BLaER1 (cell line): Measurements from ENCODE around the gene EXOSC10.
"Not testable (repeated sequence)": the region's sequence is repeated elsewhere in the genome, so short reads cannot be mapped to it uniquely, and the experiment has no call there.

Experiments
- H3K27ac ChIP-seq: shearing (Covaris generic); formaldehyde crosslinking; 2 replicates; pipeline ENCODE4 v1.8.1; 2022
- H3K27me3 ChIP-seq: shearing (Covaris generic); formaldehyde crosslinking; 2 replicates; pipeline ENCODE4 v1.8.1; 2022
- H3K36me3 ChIP-seq: shearing (Covaris generic); formaldehyde crosslinking; 2 replicates; pipeline ENCODE4 v1.8.1; 2022
- H3K4me1 ChIP-seq: shearing (Covaris generic); formaldehyde crosslinking; 2 replicates; pipeline ENCODE4 v1.8.1; 2022
- H3K4me2 ChIP-seq: shearing (Covaris generic); formaldehyde crosslinking; 2 replicates; pipeline ENCODE4 v1.8.1; 2022
- H3K4me3 ChIP-seq: shearing (Covaris generic); formaldehyde crosslinking; 2 replicates; pipeline ENCODE4 v1.8.1; 2022
- H3K9ac ChIP-seq: shearing (Covaris generic); formaldehyde crosslinking; 2 replicates; pipeline ENCODE4 v1.8.1; 2022
- H3K9me3 ChIP-seq: shearing (Covaris generic); formaldehyde crosslinking; 2 replicates; pipeline ENCODE4 v1.8.1; 2022
- H4K20me1 ChIP-seq: shearing (Covaris generic); formaldehyde crosslinking; 2 replicates; pipeline ENCODE4 v1.8.1; 2022
- Cebpa-rat ChIP-seq: shearing (Covaris generic); IDR thresholded peaks from 2 replicates; pipeline ENCODE4 v1.8.1; 2022

Gene EXOSC10

DNA sequence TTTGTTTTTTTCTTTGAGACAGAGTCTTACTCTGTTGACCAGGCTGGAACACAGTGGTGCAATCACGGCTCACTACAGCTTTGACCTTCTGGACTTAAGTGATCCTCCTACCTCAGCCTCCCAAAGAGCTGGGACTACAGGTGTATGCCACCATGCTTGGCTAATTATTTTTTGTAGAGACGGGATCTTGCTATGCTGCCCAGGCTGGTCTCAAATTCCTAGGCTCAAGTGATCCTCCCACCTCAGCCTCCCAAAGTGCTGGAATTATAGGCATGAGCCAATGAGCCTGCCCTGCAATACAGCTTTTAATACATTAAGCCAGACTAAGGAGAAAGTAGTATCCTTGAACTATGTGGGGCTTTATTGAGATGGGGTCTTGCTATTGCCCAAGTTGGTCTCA lies 16.6 kb upstream of the EXOSC10 start:
- no peaks in the 10 kb centered on the region; the same call in 1 of the 2 replicates for H4K20me1 ChIP-seq
- no peak overlapping the region for H3K4me3 ChIP-seq
- H3K4me2 ChIP-seq, result no peak overlapping the region
- TF ChIP-seq Cebpa-rat, result no peak
- H3K9ac ChIP-seq, result no peak overlapping the region
- no peaks in the 10 kb centered on the region for H3K9me3 ChIP-seq
- H3K36me3 ChIP-seq, result peaks cover 96% of the 10 kb centered on the region
- H3K4me1 ChIP-seq, result no peaks in the 10 kb centered on the region
- H3K27me3 ChIP-seq, result no peaks in the 10 kb centered on the region
- H3K27ac ChIP-seq, result no peak overlapping the region

- no peak overlapping the region for H3K27ac ChIP-seq
- H3K36me3 ChIP-seq, result peaks cover 96% of the 10 kb centered on the region
- H3K9ac ChIP-seq, result no peak overlapping the region
- H3K27me3 ChIP-seq, result no peaks in the 10 kb centered on the region
- H3K4me1 ChIP-seq, result no peaks in the 10 kb centered on the region
- H3K9me3 ChIP-seq, result no peaks in the 10 kb centered on the region
- H3K4me2 ChIP-seq, result no peak overlapping the region
- H4K20me1 ChIP-seq, result no peaks in the 10 kb centered on the region; the same call in 1 of the 2 replicates
- TF ChIP-seq Cebpa-rat, result no peak
- no peak overlapping the region for H3K4me3 ChIP-seq
Measured at GRCh38 chr1:11114966-11115365, 15.3 kb upstream of the EXOSC10 start.

- no peak for TF ChIP-seq Cebpa-rat
- Histone ChIP-seq H3K9me3 (no peaks in the 10 kb centered on the region), H3K9ac (no peak overlapping the region), H3K4me1 (no peaks in the 10 kb centered on the region), H4K20me1 (no peaks in the 10 kb centered on the region; the same call in 1 of the 2 replicates), H3K4me3 (no peak overlapping the region), H3K4me2 (no peak overlapping the region), H3K27me3 (no peaks in the 10 kb centered on the region), H3K36me3 (peaks cover 86% of the 10 kb centered on the region), H3K27ac (no peak overlapping the region)
Measured at GRCh38 chr1:11109047-11109760, 9.5 kb upstream of the EXOSC10 start.

DNA sequence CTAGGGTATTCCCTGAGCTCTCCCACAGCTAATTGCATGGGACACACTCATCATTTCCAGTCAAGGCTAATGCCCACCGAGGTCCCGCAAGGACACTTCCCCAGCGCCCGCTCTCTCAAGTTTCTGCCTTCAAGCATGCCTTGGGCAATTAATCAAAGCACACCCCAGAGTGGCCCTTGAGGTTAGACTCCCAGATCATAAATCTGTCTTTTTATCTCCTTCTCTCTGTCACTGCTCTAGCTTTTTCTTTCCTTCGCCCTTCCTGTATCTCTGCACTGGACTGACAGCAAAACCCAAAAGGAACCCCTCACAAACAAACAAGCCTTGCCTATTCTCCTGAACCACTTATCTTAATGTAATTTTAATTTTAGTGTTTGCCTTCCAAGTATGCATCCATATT lies 7.9 kb upstream of the EXOSC10 start:
- Histone ChIP-seq H3K4me2 (no peak overlapping the region), H3K9me3 (no peaks in the 10 kb centered on the region), H3K27me3 (no peaks in the 10 kb centered on the region), H3K4me3 (no peak overlapping the region), H3K4me1 (no peaks in the 10 kb centered on the region), H3K9ac (0 out of 2 replicates have a peak overlapping the region, but pooled peaks have one; percentile 19), H4K20me1 (no peaks in the 10 kb centered on the region; the same call in 1 of the 2 replicates), H3K27ac (no peak overlapping the region), H3K36me3 (peaks cover 70% of the 10 kb centered on the region)
- TF ChIP-seq Cebpa-rat, result no peak

- Histone ChIP-seq H4K20me1 (no peaks in the 10 kb centered on the region), H3K4me1 (no peaks in the 10 kb centered on the region), H3K9me3 (no peaks in the 10 kb centered on the region), H3K27me3 (no peaks in the 10 kb centered on the region), H3K36me3 (peaks cover 53% of the 10 kb centered on the region), H3K4me2 (no peak overlapping the region), H3K4me3 (no peak overlapping the region), H3K27ac (no peak overlapping the region), H3K9ac (no peak overlapping the region)
- no peak for TF ChIP-seq Cebpa-rat
Measured at GRCh38 chr1:11105586-11105985, 5.9 kb upstream of the EXOSC10 start.

- no peak overlapping the region for H3K4me3 ChIP-seq
- H3K9ac ChIP-seq, result no peak overlapping the region
- no peaks in the 10 kb centered on the region for H3K9me3 ChIP-seq
- H4K20me1 ChIP-seq, result peaks cover 7% of the 10 kb centered on the region; the same call in 1 of the 2 replicates
- H3K36me3 ChIP-seq, result peaks cover 29% of the 10 kb centered on the region
- no peak overlapping the region for H3K4me2 ChIP-seq
- TF ChIP-seq Cebpa-rat, result no peak
- peaks cover 18% of the 10 kb centered on the region for H3K4me1 ChIP-seq
- no peak overlapping the region for H3K27ac ChIP-seq
- H3K27me3 ChIP-seq, result no peaks in the 10 kb centered on the region
Measured at GRCh38 chr1:11101347-11101746, 1.7 kb upstream of the EXOSC10 start.

GRCh38 chr1:11100806-11101205 lies 1.1 kb upstream of the EXOSC10 start:
- H3K36me3 ChIP-seq, result peaks cover 29% of the 10 kb centered on the region

DNA sequence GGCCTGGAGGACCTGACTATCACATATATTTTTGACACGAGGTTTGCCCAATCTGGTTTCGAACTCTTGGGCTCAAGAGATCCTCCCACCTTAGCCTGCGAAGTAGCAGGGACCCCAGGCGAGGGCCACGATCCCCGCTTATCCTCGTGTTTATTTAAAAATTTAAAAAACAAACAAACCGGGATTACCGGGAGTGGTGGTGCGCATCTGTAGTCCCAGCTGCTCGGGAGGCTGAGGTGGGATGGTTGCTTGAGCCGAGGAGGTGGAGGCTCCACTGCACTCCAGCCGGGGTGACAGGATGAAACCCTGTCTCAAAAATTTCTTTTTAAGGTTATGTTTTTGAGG lies 452 bp upstream of the EXOSC10 start:
- Histone ChIP-seq H3K4me2 (peak overlapping the region; percentile 75), H3K27me3 (no peaks in the 10 kb centered on the region), H4K20me1 (peaks cover 7% of the 10 kb centered on the region; the same call in 1 of the 2 replicates), H3K9ac (peak overlapping the region; percentile 88), H3K27ac (peak overlapping the region; percentile 86), H3K9me3 (no peaks in the 10 kb centered on the region), H3K4me1 (peaks cover 18% of the 10 kb centered on the region), H3K4me3 (peak overlapping the region; percentile 81), H3K36me3 (peaks cover 31% of the 10 kb centered on the region)
- no peak for TF ChIP-seq Cebpa-rat

More at GRCh38 chr1:11100806-11101205, 1.1 kb upstream of the EXOSC10 start:
- H3K27me3 ChIP-seq, H3K9me3 ChIP-seq, H3K27ac ChIP-seq, H3K4me2 ChIP-seq, H4K20me1 ChIP-seq, H3K4me3 ChIP-seq, H3K9ac ChIP-seq: not testable (repeated sequence)
- H3K4me1 ChIP-seq, result peaks cover 18% of the 10 kb centered on the region

GRCh38 chr1:11098931-11099309 lies 749 bp downstream of the EXOSC10 start:
- H4K20me1 ChIP-seq, result peaks cover 7% of the 10 kb centered on the region; the same call in 1 of the 2 replicates
- H3K36me3 ChIP-seq, result peaks cover 43% of the 10 kb centered on the region
- peak overlapping the region; percentile 79 for H3K4me2 ChIP-seq
- H3K4me1 ChIP-seq, result peaks cover 18% of the 10 kb centered on the region
- peak overlapping the region; percentile 81 for H3K4me3 ChIP-seq
- no peaks in the 10 kb centered on the region for H3K27me3 ChIP-seq
- H3K9ac ChIP-seq, result peak overlapping the region; percentile 88
- no peak for TF ChIP-seq Cebpa-rat
- no peaks in the 10 kb centered on the region for H3K9me3 ChIP-seq
- H3K27ac ChIP-seq, result peak overlapping the region; percentile 86; the same call in 1 of the 2 replicates

DNA sequence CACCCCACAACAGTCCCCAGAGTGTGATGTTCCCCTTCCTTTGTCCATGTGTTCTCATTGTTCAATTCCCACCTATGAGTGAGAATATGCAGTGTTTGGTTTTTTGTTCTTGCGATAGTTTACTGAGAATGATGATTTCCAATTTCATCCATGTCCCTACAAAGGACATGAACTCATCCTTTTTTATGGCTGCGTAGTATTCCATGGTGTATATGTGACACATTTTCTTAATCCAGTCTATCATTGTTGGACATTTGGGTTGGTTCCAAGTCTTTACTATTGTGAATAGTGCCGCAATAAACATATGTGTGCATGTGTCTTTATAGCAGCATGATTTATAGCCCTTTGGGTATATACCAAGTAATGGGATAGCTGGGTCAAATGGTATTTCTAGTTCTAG lies 15.9 kb downstream of the EXOSC10 start:
- H3K4me1 ChIP-seq, H4K20me1 ChIP-seq, H3K27me3 ChIP-seq, H3K4me3 ChIP-seq, H3K9me3 ChIP-seq, H3K4me2 ChIP-seq, H3K9ac ChIP-seq, H3K27ac ChIP-seq: not testable (repeated sequence)
- peaks cover 71% of the 10 kb centered on the region for H3K36me3 ChIP-seq
